ENCODE data around the gene B4GAT1. TPM values are rescaled to one million over a fixed set of nuclear protein-coding genes. Genes with fewer than 3 reads are reported as not detected.

Gene B4GAT1
- total and polyA plus RNA-seq, 10 of the 15 experiments (the other 5 are each of a cell fraction or from before 2014, with no cell fraction given) = 0.55 to 11.1 (median 4.3) TPM

DNA sequence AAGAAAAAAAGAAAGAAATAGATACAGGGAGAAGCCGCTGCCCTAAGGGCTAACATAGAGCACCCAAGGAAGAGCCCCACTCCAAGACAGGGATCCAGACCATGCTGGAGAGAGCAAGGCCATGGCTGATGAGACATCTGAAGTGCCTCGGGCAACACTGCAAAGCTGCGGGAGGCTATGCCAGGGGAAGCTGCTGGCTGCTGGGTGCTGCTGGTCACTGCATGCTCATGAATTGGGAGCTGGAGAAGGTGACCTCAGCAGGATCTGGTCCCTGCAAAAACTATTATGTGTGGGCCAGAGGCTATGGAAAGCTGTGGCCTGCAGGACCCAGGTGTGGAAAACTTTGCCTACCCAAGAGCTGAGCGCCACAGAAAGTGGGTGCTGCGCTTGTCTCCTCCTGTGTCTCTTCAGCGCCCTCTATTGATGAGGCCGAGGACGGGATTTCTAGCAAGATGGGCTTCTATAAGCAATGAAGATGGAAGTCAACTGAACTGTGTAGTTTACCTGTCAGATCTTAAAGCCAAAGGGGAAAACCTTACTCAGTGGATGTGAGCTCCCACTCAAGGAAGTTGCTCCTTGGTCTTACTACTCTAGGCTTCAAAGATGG is 41.5 kb upstream of the B4GAT1 start (continued):
- TF ChIP-seq ETV6 (conservative IDR thresholded peaks at IDR 0.05 in 1 of 2, IDR thresholded peaks at IDR 0.05 in 1 of 2; ENCODE audit: borderline replicate concordance in 1 of 2, low read depth in 1 of 2) = no peak
- TF ChIP-seq GABPA (IDR thresholded peaks at IDR 0.05; ENCODE audit: low read depth) = no peak
- TF ChIP-seq, protein P1, sequence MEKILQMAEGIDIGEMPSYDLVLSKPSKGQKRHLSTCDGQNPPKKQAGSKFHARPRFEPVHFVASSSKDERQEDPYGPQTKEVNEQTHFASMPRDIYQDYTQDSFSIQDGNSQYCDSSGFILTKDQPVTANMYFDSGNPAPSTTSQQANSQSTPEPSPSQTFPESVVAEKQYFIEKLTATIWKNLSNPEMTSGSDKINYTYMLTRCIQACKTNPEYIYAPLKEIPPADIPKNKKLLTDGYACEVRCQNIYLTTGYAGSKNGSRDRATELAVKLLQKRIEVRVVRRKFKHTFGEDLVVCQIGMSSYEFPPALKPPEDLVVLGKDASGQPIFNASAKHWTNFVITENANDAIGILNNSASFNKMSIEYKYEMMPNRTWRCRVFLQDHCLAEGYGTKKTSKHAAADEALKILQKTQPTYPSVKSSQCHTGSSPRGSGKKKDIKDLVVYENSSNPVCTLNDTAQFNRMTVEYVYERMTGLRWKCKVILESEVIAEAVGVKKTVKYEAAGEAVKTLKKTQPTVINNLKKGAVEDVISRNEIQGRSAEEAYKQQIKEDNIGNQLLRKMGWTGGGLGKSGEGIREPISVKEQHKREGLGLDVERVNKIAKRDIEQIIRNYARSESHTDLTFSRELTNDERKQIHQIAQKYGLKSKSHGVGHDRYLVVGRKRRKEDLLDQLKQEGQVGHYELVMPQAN (conservative IDR thresholded peaks at IDR 0.05) = 0 out of 2 replicates have a peak, but pooled peaks have one; percentile 17

DNA sequence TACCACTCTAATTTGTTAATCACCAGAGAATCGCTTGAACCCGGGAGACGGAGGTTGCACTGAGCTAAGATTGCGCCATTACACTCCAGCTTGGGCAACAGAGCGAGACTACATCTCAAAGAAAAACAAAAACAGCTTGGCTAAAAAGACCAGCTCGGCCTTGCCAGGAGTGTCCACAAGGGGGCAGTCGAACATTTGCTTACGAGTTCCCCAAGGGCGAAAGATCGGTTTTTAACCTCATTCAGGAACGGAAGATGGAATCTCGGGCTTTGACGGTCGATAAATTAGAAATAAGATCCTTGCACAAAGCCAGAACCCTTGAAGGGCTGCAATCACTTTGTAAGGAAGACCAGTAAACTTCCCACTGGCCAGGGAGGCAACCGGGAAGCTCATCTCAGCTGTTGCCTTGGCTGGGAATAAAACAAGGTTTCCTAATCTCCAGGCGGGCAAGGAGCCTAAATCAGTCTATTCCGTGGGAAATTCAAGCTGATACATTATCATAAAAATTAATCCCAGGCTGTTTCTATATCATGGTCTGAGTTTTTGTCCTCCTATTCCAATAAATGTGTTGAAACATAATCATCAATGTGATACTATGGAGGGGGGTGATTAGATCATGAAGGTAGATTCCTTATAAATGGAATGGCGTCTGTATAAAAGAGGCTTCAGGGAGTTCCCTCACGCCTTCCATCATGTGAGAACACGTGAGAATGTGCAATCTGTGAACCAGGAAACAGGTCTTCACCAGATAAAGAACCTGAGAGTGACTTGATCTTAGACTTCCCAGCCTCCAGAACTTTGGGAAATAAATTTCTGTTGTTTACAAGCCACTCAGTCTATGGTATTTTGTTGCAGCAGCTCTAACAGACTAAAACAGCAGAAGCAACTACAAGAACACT is 39.0 kb upstream of the B4GAT1 start:
- intact Hi-C loops (cut with micrococcal nuclease; ENCODE audit: unreplicated experiment) = no loop called here
- POLR2A ChIA-PET = interaction anchor here (0.6 to 2.7 kb wide), 6 partner anchors 9 to 444 kb away, joined by 3 to 12 read pairs (median 5); partner anchors contain the start of genes RBM4B and SLC29A2
- TF ChIP-seq YY1 (IDR thresholded peaks at IDR 0.05; ENCODE audit: low read depth, low read length) (peak; percentile 51; the same call in 1 of the 2 replicates), RAD21 (IDR thresholded peaks at IDR 0.05; ENCODE audit: insufficient read depth, low read depth, low read length) (peak; percentile 62), CEBPB (IDR thresholded peaks at IDR 0.05; ENCODE audit: borderline replicate concordance in 1 of 2, low read depth in 2 of 2, low read length in 2 of 2) (peak in 1 of 2 experiments; percentile 28; a peak in 1 of 4 replicates)
- TF ChIP-seq, protein P2, sequence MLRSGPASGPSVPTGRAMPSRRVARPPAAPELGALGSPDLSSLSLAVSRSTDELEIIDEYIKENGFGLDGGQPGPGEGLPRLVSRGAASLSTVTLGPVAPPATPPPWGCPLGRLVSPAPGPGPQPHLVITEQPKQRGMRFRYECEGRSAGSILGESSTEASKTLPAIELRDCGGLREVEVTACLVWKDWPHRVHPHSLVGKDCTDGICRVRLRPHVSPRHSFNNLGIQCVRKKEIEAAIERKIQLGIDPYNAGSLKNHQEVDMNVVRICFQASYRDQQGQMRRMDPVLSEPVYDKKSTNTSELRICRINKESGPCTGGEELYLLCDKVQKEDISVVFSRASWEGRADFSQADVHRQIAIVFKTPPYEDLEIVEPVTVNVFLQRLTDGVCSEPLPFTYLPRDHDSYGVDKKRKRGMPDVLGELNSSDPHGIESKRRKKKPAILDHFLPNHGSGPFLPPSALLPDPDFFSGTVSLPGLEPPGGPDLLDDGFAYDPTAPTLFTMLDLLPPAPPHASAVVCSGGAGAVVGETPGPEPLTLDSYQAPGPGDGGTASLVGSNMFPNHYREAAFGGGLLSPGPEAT (IDR thresholded peaks at IDR 0.05; ENCODE audit: low read depth) = 0 out of 2 replicates have a peak, but pooled peaks have one; percentile 30
- TF ChIP-seq, protein P3, sequence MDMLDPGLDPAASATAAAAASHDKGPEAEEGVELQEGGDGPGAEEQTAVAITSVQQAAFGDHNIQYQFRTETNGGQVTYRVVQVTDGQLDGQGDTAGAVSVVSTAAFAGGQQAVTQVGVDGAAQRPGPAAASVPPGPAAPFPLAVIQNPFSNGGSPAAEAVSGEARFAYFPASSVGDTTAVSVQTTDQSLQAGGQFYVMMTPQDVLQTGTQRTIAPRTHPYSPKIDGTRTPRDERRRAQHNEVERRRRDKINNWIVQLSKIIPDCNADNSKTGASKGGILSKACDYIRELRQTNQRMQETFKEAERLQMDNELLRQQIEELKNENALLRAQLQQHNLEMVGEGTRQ (IDR thresholded peaks at IDR 0.05; ENCODE audit: borderline replicate concordance, low read depth, low read length) = no peak

More for the DNA sequence above, 39.0 kb upstream of the B4GAT1 start:
- Histone ChIP-seq H3K36me3 (ENCODE audit: control insufficient read depth in 2 of 2, insufficient read depth in 2 of 2, low read length in 1 of 2) (no peaks in the 10 kb centered on the region), H4K20me1 (ENCODE audit: control insufficient read depth, insufficient read depth) (no peaks in the 10 kb centered on the region), H3K79me2 (ENCODE audit: control insufficient read depth, insufficient read depth, low read length) (no peaks in the 10 kb centered on the region), H3K4me2 (ENCODE audit: control insufficient read depth, insufficient read depth) (peak overlapping the region; percentile 72), H3K4me1 (ENCODE audit: control insufficient read depth, insufficient read depth, low read length) (peaks cover 2% of the 10 kb centered on the region; the same call in 1 of the 2 replicates), H3K27me3 (replicated peaks in 1 of 2; ENCODE audit: control insufficient read depth in 2 of 2, insufficient read depth in 2 of 2, low read length in 1 of 2) (no peaks in the 10 kb centered on the region), H3K4me3 (no peak overlapping the region), H3K27ac (ENCODE audit: control insufficient read depth, insufficient read depth) (no peak overlapping the region), H2AFZ (ENCODE audit: control insufficient read depth, low read depth, low read length) (peak overlapping the region; percentile 84), H3K9me3 (replicated peaks; ENCODE audit: control insufficient read depth, insufficient read depth, low read length) (no peaks in the 10 kb centered on the region), H3K9ac (ENCODE audit: control insufficient read depth, insufficient read depth, low read length) (0 out of 2 replicates have a peak overlapping the region, but pooled peaks have one; percentile 34)
- DNase-seq (ENCODE audit: low read depth, low spot score) = peak; percentile 41
- SMC1A ChIA-PET (ENCODE audit: uncharacterized antibody, unreplicated experiment) = interaction anchor here (0.6 to 1.9 kb wide), 23 partner anchors 9 to 414 kb away, joined by 3 to 24 read pairs (median 4); partner anchors contain the start of genes BRMS1, RBM4B and SLC29A2
- peak; percentile 93 for ATAC-seq
- 1% methylated on average over 20 of the region's 20 CpGs for WGBS (ENCODE audit: insufficient coverage, insufficient replicate concordance, low lambda C conversion rate, missing lambda C conversion rate)
- in situ Hi-C loops (cut with MboI) = no loop called here
- BruUV-seq (replicated peaks) = no TSS peak
- CTCF ChIA-PET = interaction anchor here (0.7 to 9.0 kb wide), 49 partner anchors 8 to 529 kb away, joined by 3 to 166 read pairs (median 5); partner anchors contain the start of genes B4GAT1, BRMS1, DPP3 and MRPL11
- peak; percentile 95 for FAIRE-seq
- RAD21 ChIA-PET (ENCODE audit: unreplicated experiment) = interaction anchor here (0.6 to 5.0 kb wide), 19 partner anchors 8 to 292 kb away, joined by 3 to 49 read pairs (median 5); partner anchors contain the start of genes DPP3, SLC29A2 and YIF1A
